HCEC 1CT (cell line): ENCODE data around the gene FOXN3.
"Not testable (repeated sequence)": the region's sequence is repeated elsewhere in the genome, so short reads cannot be mapped to it uniquely, and the experiment has no call there.

ENCODE experiments used
- DNase-seq: peaks from one replicate; pipeline ENCODE4 v3.0.0-alpha.2; 2017

The FOXN3 gene

GRCh38 chr14:89162586-89162985 is 254.4 kb downstream of the FOXN3 start:
- no peak for DNase-seq

GRCh38 chr14:89160437-89160836 is 256.6 kb downstream of the FOXN3 start:
- no peak for DNase-seq

GRCh38 chr14:89158701-89159100 is 258.3 kb downstream of the FOXN3 start:
- no peak for DNase-seq

- not testable (repeated sequence) for DNase-seq
Measured at GRCh38 chr14:89158104-89158503, 258.9 kb downstream of the FOXN3 start.

- DNase-seq, result no peak
Measured at GRCh38 chr14:89155491-89155890, 261.5 kb downstream of the FOXN3 start.

- DNase-seq, result not testable (repeated sequence)
Measured at GRCh38 chr14:89151693-89152092, 265.3 kb downstream of the FOXN3 start.

GRCh38 chr14:89146274-89146673 is 270.8 kb downstream of the FOXN3 start:
- DNase-seq, result no peak

- no peak for DNase-seq
Measured at GRCh38 chr14:89144642-89145041, 272.4 kb downstream of the FOXN3 start.

- no peak for DNase-seq
Measured at GRCh38 chr14:89144066-89144465, 273.0 kb downstream of the FOXN3 start.

GRCh38 chr14:89143595-89143994 is 273.4 kb downstream of the FOXN3 start:
- DNase-seq, result no peak

- DNase-seq, result no peak
Measured at GRCh38 chr14:89142366-89142765, 274.7 kb downstream of the FOXN3 start.

GRCh38 chr14:89141862-89142261 is 275.2 kb downstream of the FOXN3 start:
- no peak for DNase-seq

GRCh38 chr14:89140326-89140725 is 276.7 kb downstream of the FOXN3 start:
- DNase-seq, result no peak

GRCh38 chr14:89139404-89140247 is 277.4 kb downstream of the FOXN3 start:
- no peak for DNase-seq

GRCh38 chr14:89138846-89139245 is 278.2 kb downstream of the FOXN3 start:
- DNase-seq, result no peak

- peak; percentile 92 for DNase-seq
Measured at GRCh38 chr14:89137526-89138163, 279.4 kb downstream of the FOXN3 start.

GRCh38 chr14:89136587-89136986 is 280.4 kb downstream of the FOXN3 start:
- no peak for DNase-seq

GRCh38 chr14:89134640-89135039 is 282.4 kb downstream of the FOXN3 start:
- DNase-seq, result no peak

GRCh38 chr14:89131004-89131750 is 285.9 kb downstream of the FOXN3 start:
- DNase-seq, result no peak

- no peak for DNase-seq
Measured at GRCh38 chr14:89129570-89129969, 287.5 kb downstream of the FOXN3 start.

GRCh38 chr14:89128311-89129026 is 288.6 kb downstream of the FOXN3 start:
- no peak for DNase-seq

GRCh38 chr14:89126461-89126860 is 290.6 kb downstream of the FOXN3 start:
- no peak for DNase-seq

GRCh38 chr14:89125216-89125615 is 291.8 kb downstream of the FOXN3 start:
- DNase-seq, result no peak
